Endothelial cell of umbilical vein (primary cell): ENCODE data around the gene AGBL4. TPM values are rescaled to one million over a fixed set of nuclear protein-coding genes. Genes with fewer than 3 reads are reported as not detected.

ENCODE experiments used
- BruUV-seq: library from RNA; stranded (reverse); fragments of 400-500 nt; replicated peaks from 2 replicates; lab custom pipeline; 2021; lab: Mats Ljungman, UMichigan
- CTCF ChIA-PET: fragments of 300-600, 350-600 bp; sonication (Branson Sonifier 250); formaldehyde crosslinking; loops from one replicate; lab custom pipeline; 2021; ENCODE audit warnings: antibody characterized with exemption, inconsistent platforms; lab: Charles Lee
- POLR2A ChIA-PET: fragments of 300-600, 350-600 bp; sonication (Branson Sonifier 250); formaldehyde crosslinking; loops from one replicate; lab custom pipeline; 2021; ENCODE audit warnings: antibody characterized with exemption, inconsistent platforms; lab: Charles Lee
- DNase-seq: peaks from one replicate; pipeline ENCODE4 v3.0.0-alpha.2; 2011; ENCODE audit warnings: low read depth, low spot score
- FAIRE-seq: peaks from 2 replicates; lab custom pipeline; 2011; peaks lifted over from hg19 to GRCh38; lab: Jason Lieb, UNC
- H2AFZ ChIP-seq: 2 replicates; pipeline ENCODE4 v1.6.0; 2012; ENCODE audit warnings: low read depth, low read length, control low read depth, inconsistent platforms
- H3K27ac ChIP-seq: 2 replicates; pipeline ENCODE4 v1.5.1; 2011; ENCODE audit warnings: low read depth, mild to moderate bottlenecking, control low read depth, low read length, moderate library complexity; ENCODE audit not compliant: insufficient read depth
- H3K27me3 ChIP-seq, 2 experiments: 2 replicates each; pipeline versions ENCODE4 v1.6.0 to v1.6.1; 2011; ENCODE audit warnings: low read length in 2 of 2, mixed read lengths in 1 of 2; ENCODE audit not compliant: control insufficient read depth in 2 of 2, insufficient read depth in 2 of 2
- H3K36me3 ChIP-seq, 2 experiments: 2 replicates in 1 of 2; 3 replicates in 1 of 2; pipeline ENCODE4 v1.5.1; 2011; ENCODE audit warnings: low read length in 2 of 2, mild to moderate bottlenecking in 1 of 2, moderate library complexity in 1 of 2; ENCODE audit not compliant: control insufficient read depth in 2 of 2, insufficient read depth in 2 of 2; ENCODE audit errors: extremely low read depth in 1 of 2
- H3K4me1 ChIP-seq: 3 replicates; pipeline ENCODE4 v1.5.1; 2011; ENCODE audit warnings: mild to moderate bottlenecking, low read length; ENCODE audit not compliant: control insufficient read depth, insufficient read depth; ENCODE audit errors: extremely low read depth
- H3K4me2 ChIP-seq: 2 replicates; pipeline ENCODE4 v1.6.1; 2011; ENCODE audit warnings: low read length, control low read depth, mixed read lengths; ENCODE audit not compliant: insufficient read depth
- H3K4me3 ChIP-seq, 3 experiments: fragments of 200-600 bp in 1 of 3; sonication (generic), shearing (Covaris generic) in 1 of 3; replicated peaks in 1 of 3; 2 replicates each; pipeline ENCODE4 v1.5.1; 2011 to 2016; ENCODE audit warnings: control low read depth in 3 of 3, low read length in 3 of 3, mild to moderate bottlenecking in 2 of 3, inconsistent platforms in 1 of 3, low read depth in 1 of 3, moderate library complexity in 1 of 3; ENCODE audit not compliant: insufficient read depth in 1 of 3
- H3K79me2 ChIP-seq: 2 replicates; pipeline ENCODE4 v1.6.0; 2012; ENCODE audit warnings: low read length, inconsistent platforms; ENCODE audit not compliant: control insufficient read depth, insufficient read depth
- H3K9ac ChIP-seq: replicated peaks from 2 replicates; pipeline ENCODE3; 2011; ENCODE audit warnings: low read length, control low read depth; ENCODE audit not compliant: insufficient read depth; ENCODE audit errors: extremely low read depth
- H3K9me1 ChIP-seq: replicated peaks from 3 replicates; pipeline ENCODE4 v1.6.0; 2011; ENCODE audit warnings: mild to moderate bottlenecking, low read length; ENCODE audit not compliant: control insufficient read depth, insufficient read depth; ENCODE audit errors: extremely low read depth
- H3K9me3 ChIP-seq: replicated peaks from 2 replicates; pipeline ENCODE4 v1.5.1; 2012; ENCODE audit warnings: low read length, inconsistent platforms; ENCODE audit not compliant: control insufficient read depth, insufficient read depth
- H4K20me1 ChIP-seq: replicated peaks from 2 replicates; pipeline ENCODE3; 2011; ENCODE audit warnings: mild to moderate bottlenecking, low read length; ENCODE audit not compliant: control insufficient read depth, insufficient read depth; ENCODE audit errors: extremely low read depth
- EZH2 ChIP-seq: IDR thresholded peaks from 2 replicates; pipeline ENCODE4 v1.6.1; 2012; ENCODE audit warnings: borderline replicate concordance, low read depth, mild to moderate bottlenecking, moderate library complexity, low read length, inconsistent platforms; ENCODE audit not compliant: severe bottlenecking
- FOS ChIP-seq: IDR thresholded peaks from 2 replicates; pipeline ENCODE4 v1.6.1; 2011; ENCODE audit warnings: mild to moderate bottlenecking, low read length, moderate library complexity, borderline replicate concordance; ENCODE audit not compliant: insufficient read depth
- GATA2 ChIP-seq: IDR thresholded peaks from 2 replicates; pipeline ENCODE4 v1.7.0; 2011; ENCODE audit warnings: low read depth, mild to moderate bottlenecking, moderate library complexity, mixed read lengths, low read length; ENCODE audit not compliant: insufficient read length, insufficient read depth
- JUN ChIP-seq: IDR thresholded peaks from 2 replicates; pipeline ENCODE4 v1.6.1; 2011; ENCODE audit warnings: borderline replicate concordance, low read depth; ENCODE audit not compliant: insufficient read length, insufficient read depth
- MYC ChIP-seq: IDR thresholded peaks from one replicate; pipeline ENCODE4 v1.6.1; 2011; ENCODE audit warnings: mild to moderate bottlenecking, low read depth, low read length
- POLR2A ChIP-seq: IDR thresholded peaks from 2 replicates; pipeline ENCODE4 v1.6.1; 2012; ENCODE audit warnings: low read depth, mild to moderate bottlenecking, control low read depth, low read length
- POLR2AphosphoS5 ChIP-seq: IDR thresholded peaks from 2 replicates; pipeline ENCODE4 v1.6.1; 2012; ENCODE audit warnings: low read depth, mild to moderate bottlenecking, control low read depth, low read length, moderate library complexity; ENCODE audit not compliant: insufficient read depth
- dilution Hi-C: fragments of 300-500 bp; cut with MboI; formaldehyde crosslinking; loops from one replicate; pipeline ENCODE4 v1.15.0; 2019; ENCODE audit warnings: low sequenced_read_pairs; ENCODE audit not compliant: extremely low pct_ligation_motif_present
- intact Hi-C: fragments of 100-400 bp; cut with micrococcal nuclease; formaldehyde crosslinking; loops from one replicate; pipeline ENCODE4 v1.10.0; 2022
- polyA plus RNA-seq, 4 experiments: library from polyadenylated mRNA; depleted of rRNA in 3 of 4; stranded (reverse) in 3 of 4; unstranded in 1 of 4; fragments of >200 nt; gene quantifications; 2 replicates each; pipeline versions ENCODE4 v1.2.1 to v1.2.3, GENCODE V29; 2011 to 2012; ENCODE audit warnings: missing spikeins in 1 of 4
- total RNA-seq: library from RNA; stranded (reverse); gene quantifications from 2 replicates; pipeline ENCODE4 v1.2.3, GENCODE V29; 2021
- TF ChIP-seq, protein P1 (sequence below), 2 donors: IDR thresholded peaks; 1 replicate in 1 of 2; 2 replicates in 1 of 2; pipeline ENCODE4 v1.5.1; 2011; ENCODE audit warnings: low read length in 2 of 2, mild to moderate bottlenecking in 2 of 2, moderate library complexity in 2 of 2, control low read depth in 1 of 2, inconsistent platforms in 1 of 2, low read depth in 1 of 2; ENCODE audit not compliant: insufficient read depth in 1 of 2; ENCODE audit errors: extremely low read depth in 1 of 2
- TF ChIP-seq, protein P2 (sequence below): IDR thresholded peaks from 2 replicates; pipeline ENCODE4 v1.6.1; 2011; ENCODE audit not compliant: insufficient read depth, insufficient read length

Gene AGBL4
- total and polyA plus RNA-seq, 2 donors (not counting 3 experiments of a cell fraction or from before 2014, with no cell fraction given) = not detected

DNA sequence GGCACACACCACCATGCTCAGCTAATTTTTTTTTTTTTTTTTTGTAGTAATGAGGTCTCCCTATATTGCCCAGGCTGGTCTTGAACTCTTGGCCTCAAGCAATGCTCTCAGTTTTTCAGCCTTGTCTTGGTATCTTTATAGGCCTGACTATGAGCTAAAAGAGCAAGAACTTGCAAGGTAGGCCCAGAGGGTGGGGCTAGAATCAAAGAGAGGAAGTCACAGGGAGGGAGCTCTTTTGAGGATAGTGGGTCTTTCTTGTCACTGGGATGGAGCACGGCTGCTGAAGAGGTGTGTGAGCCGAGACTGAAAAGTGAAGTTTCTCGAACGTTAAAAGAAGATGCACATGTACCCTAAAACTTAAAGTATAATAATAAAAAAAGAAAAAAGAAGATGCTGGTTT, 987.1 kb downstream of the AGBL4 start:
- no peak overlapping the region for H3K27ac ChIP-seq
- FAIRE-seq (no peak), DNase-seq (no peak)
- H3K4me3 ChIP-seq = no peak overlapping the region
- H2AFZ ChIP-seq = no peak overlapping the region
- POLR2A ChIA-PET = no interaction called here
- dilution Hi-C loops (no loop called here), intact Hi-C loops (no loop called here)
- BruUV-seq = no TSS peak
- H3K4me2 ChIP-seq = no peak overlapping the region
- H3K36me3 ChIP-seq = no peaks in the 10 kb centered on the region
- H3K79me2 ChIP-seq = no peaks in the 10 kb centered on the region
- H3K27me3 ChIP-seq = no peaks in the 10 kb centered on the region
- H3K9me3 ChIP-seq = peaks cover 6% of the 10 kb centered on the region
- TF ChIP-seq JUN = no peak
- no peak for TF ChIP-seq GATA2
- TF ChIP-seq POLR2A = no peak
- TF ChIP-seq FOS = no peak
- TF ChIP-seq EZH2 = no peak
- no peak for TF ChIP-seq MYC
- TF ChIP-seq, protein P1, sequence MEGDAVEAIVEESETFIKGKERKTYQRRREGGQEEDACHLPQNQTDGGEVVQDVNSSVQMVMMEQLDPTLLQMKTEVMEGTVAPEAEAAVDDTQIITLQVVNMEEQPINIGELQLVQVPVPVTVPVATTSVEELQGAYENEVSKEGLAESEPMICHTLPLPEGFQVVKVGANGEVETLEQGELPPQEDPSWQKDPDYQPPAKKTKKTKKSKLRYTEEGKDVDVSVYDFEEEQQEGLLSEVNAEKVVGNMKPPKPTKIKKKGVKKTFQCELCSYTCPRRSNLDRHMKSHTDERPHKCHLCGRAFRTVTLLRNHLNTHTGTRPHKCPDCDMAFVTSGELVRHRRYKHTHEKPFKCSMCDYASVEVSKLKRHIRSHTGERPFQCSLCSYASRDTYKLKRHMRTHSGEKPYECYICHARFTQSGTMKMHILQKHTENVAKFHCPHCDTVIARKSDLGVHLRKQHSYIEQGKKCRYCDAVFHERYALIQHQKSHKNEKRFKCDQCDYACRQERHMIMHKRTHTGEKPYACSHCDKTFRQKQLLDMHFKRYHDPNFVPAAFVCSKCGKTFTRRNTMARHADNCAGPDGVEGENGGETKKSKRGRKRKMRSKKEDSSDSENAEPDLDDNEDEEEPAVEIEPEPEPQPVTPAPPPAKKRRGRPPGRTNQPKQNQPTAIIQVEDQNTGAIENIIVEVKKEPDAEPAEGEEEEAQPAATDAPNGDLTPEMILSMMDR (IDR thresholded peaks at IDR 0.05; ENCODE audit: extremely low read depth in 1 of 2, insufficient read depth in 1 of 2, low read depth in 1 of 2, low read length in 2 of 2) = no peak
- no peak for TF ChIP-seq POLR2AphosphoS5
- TF ChIP-seq, protein P2, sequence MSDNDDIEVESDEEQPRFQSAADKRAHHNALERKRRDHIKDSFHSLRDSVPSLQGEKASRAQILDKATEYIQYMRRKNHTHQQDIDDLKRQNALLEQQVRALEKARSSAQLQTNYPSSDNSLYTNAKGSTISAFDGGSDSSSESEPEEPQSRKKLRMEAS = no peak
- CTCF ChIA-PET = no interaction called here
- H3K9ac ChIP-seq = no peak overlapping the region
- H4K20me1 ChIP-seq = no peaks in the 10 kb centered on the region
- no peaks in the 10 kb centered on the region for H3K4me1 ChIP-seq
- no peaks in the 10 kb centered on the region for H3K9me1 ChIP-seq
